ENCODE data around the gene R3HDM4. TPM values are rescaled to one million over a fixed set of nuclear protein-coding genes. Genes with fewer than 3 reads are reported as not detected.
A peak's percentile ranks its signal among the peaks of the same experiment; 100 is the strongest.

R3HDM4 gene
- total and polyA plus RNA-seq, 9 of the 15 experiments (the other 6 are each of a cell fraction or from before 2014, with no cell fraction given): 3.2 to 154 (median 59.0) TPM

GRCh38 chr19:911197-912033 is 1.6 kb downstream of the R3HDM4 start (continued):
- TF ChIP-seq, protein P1, sequence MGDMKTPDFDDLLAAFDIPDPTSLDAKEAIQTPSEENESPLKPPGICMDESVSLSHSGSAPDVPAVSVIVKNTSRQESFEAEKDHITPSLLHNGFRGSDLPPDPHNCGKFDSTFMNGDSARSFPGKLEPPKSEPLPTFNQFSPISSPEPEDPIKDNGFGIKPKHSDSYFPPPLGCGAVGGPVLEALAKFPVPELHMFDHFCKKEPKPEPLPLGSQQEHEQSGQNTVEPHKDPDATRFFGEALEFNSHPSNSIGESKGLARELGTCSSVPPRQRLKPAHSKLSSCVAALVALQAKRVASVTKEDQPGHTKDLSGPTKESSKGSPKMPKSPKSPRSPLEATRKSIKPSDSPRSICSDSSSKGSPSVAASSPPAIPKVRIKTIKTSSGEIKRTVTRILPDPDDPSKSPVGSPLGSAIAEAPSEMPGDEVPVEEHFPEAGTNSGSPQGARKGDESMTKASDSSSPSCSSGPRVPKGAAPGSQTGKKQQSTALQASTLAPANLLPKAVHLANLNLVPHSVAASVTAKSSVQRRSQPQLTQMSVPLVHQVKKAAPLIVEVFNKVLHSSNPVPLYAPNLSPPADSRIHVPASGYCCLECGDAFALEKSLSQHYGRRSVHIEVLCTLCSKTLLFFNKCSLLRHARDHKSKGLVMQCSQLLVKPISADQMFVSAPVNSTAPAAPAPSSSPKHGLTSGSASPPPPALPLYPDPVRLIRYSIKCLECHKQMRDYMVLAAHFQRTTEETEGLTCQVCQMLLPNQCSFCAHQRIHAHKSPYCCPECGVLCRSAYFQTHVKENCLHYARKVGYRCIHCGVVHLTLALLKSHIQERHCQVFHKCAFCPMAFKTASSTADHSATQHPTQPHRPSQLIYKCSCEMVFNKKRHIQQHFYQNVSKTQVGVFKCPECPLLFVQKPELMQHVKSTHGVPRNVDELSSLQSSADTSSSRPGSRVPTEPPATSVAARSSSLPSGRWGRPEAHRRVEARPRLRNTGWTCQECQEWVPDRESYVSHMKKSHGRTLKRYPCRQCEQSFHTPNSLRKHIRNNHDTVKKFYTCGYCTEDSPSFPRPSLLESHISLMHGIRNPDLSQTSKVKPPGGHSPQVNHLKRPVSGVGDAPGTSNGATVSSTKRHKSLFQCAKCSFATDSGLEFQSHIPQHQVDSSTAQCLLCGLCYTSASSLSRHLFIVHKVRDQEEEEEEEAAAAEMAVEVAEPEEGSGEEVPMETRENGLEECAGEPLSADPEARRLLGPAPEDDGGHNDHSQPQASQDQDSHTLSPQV (IDR thresholded peaks at IDR 0.05): peak; percentile 63; the same call in 1 of the 2 replicates
- TF ChIP-seq ZKSCAN1 (IDR thresholded peaks at IDR 0.05; ENCODE audit: low read depth, low read length): no peak
- no peak for TF ChIP-seq RBM22 (IDR thresholded peaks at IDR 0.05; ENCODE audit: low read depth, low read length, poor library complexity, severe bottlenecking)
- no peak for TF ChIP-seq ZNF507 (tag; conservative IDR thresholded peaks at IDR 0.05)
- TF ChIP-seq PPARD (CRISPR knock-in tag; IDR thresholded peaks at IDR 0.05): no peak
- no peak for TF ChIP-seq NCOR1 (IDR thresholded peaks at IDR 0.05)
- no peak for TF ChIP-seq ZNF347 (CRISPR knock-in tag; IDR thresholded peaks at IDR 0.05; ENCODE audit: low read depth)
- no peak for TF ChIP-seq KHSRP (IDR thresholded peaks at IDR 0.05)
- no peak for TF ChIP-seq ATF1 (CRISPR knock-in tag; IDR thresholded peaks at IDR 0.05)
- TF ChIP-seq ATF1 (tag; IDR thresholded peaks at IDR 0.05): peak; percentile 15; the same call in 1 of the 2 replicates
- TF ChIP-seq NFRKB (IDR thresholded peaks at IDR 0.05; ENCODE audit: low read depth): no peak
- no peak for TF ChIP-seq MAFG (tag; conservative IDR thresholded peaks at IDR 0.05)
- TF ChIP-seq, protein P2, sequence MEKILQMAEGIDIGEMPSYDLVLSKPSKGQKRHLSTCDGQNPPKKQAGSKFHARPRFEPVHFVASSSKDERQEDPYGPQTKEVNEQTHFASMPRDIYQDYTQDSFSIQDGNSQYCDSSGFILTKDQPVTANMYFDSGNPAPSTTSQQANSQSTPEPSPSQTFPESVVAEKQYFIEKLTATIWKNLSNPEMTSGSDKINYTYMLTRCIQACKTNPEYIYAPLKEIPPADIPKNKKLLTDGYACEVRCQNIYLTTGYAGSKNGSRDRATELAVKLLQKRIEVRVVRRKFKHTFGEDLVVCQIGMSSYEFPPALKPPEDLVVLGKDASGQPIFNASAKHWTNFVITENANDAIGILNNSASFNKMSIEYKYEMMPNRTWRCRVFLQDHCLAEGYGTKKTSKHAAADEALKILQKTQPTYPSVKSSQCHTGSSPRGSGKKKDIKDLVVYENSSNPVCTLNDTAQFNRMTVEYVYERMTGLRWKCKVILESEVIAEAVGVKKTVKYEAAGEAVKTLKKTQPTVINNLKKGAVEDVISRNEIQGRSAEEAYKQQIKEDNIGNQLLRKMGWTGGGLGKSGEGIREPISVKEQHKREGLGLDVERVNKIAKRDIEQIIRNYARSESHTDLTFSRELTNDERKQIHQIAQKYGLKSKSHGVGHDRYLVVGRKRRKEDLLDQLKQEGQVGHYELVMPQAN (IDR thresholded peaks at IDR 0.05; ENCODE audit: borderline replicate concordance): peak; percentile 50; the same call in 1 of the 2 replicates
- TF ChIP-seq MEIS2 (IDR thresholded peaks at IDR 0.05; ENCODE audit: partially characterized antibody): no peak
- no peak for TF ChIP-seq PRPF4 (IDR thresholded peaks at IDR 0.05; ENCODE audit: insufficient read depth, low read depth, low read length, poor library complexity, severe bottlenecking)
- no peak for TF ChIP-seq CEBPB (tag; IDR thresholded peaks at IDR 0.05)
- peak; percentile 15; the same call in 1 of the 2 replicates for TF ChIP-seq ARID3B (CRISPR knock-in tag; IDR thresholded peaks at IDR 0.05; ENCODE audit: borderline replicate concordance)
- TF ChIP-seq CEBPG (CRISPR knock-in tag; IDR thresholded peaks at IDR 0.05): no peak
- TF ChIP-seq CEBPG (tag; conservative IDR thresholded peaks at IDR 0.05 in 1 of 2, IDR thresholded peaks at IDR 0.05 in 1 of 2): no peak
- TF ChIP-seq, protein P3, sequence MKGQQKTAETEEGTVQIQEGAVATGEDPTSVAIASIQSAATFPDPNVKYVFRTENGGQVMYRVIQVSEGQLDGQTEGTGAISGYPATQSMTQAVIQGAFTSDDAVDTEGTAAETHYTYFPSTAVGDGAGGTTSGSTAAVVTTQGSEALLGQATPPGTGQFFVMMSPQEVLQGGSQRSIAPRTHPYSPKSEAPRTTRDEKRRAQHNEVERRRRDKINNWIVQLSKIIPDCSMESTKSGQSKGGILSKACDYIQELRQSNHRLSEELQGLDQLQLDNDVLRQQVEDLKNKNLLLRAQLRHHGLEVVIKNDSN (CRISPR knock-in tag; IDR thresholded peaks at IDR 0.05): peak; percentile 49

Data from K562 (cell line).